Measurements from ENCODE around the gene ERMARD. TPM values are rescaled to one million over a fixed set of nuclear protein-coding genes. Genes with fewer than 3 reads are reported as not detected.

ERMARD gene
- total RNA-seq, 1 experiment from 2014 or later = 17.7 TPM

DNA sequence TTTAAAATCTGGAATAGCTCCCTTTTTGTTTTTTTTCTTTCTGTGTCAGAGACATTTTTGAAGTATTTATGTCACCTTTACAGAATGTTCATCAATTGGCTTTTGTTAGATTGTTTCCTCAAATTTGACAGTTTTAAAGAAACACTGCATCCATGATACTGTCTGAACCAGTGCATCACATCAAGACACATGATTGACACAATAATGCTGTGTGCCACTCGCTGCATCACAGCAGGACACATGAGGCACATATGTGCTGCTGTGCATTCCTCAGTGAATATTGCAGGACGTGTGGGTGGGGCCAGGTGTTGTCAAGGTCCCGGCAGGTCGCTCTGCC, 37.4 kb downstream of the ERMARD start (continued):
- no peak for TF ChIP-seq ATF1 (CRISPR knock-in tag; IDR thresholded peaks at IDR 0.05)
- no peak for TF ChIP-seq TCF7 (CRISPR knock-in tag; IDR thresholded peaks at IDR 0.05; ENCODE audit: low read depth)
- TF ChIP-seq, protein P1, sequence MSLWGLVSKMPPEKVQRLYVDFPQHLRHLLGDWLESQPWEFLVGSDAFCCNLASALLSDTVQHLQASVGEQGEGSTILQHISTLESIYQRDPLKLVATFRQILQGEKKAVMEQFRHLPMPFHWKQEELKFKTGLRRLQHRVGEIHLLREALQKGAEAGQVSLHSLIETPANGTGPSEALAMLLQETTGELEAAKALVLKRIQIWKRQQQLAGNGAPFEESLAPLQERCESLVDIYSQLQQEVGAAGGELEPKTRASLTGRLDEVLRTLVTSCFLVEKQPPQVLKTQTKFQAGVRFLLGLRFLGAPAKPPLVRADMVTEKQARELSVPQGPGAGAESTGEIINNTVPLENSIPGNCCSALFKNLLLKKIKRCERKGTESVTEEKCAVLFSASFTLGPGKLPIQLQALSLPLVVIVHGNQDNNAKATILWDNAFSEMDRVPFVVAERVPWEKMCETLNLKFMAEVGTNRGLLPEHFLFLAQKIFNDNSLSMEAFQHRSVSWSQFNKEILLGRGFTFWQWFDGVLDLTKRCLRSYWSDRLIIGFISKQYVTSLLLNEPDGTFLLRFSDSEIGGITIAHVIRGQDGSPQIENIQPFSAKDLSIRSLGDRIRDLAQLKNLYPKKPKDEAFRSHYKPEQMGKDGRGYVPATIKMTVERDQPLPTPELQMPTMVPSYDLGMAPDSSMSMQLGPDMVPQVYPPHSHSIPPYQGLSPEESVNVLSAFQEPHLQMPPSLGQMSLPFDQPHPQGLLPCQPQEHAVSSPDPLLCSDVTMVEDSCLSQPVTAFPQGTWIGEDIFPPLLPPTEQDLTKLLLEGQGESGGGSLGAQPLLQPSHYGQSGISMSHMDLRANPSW (CRISPR knock-in tag; conservative IDR thresholded peaks at IDR 0.05; ENCODE audit: low read depth) = no peak
- no peak for TF ChIP-seq ZBTB21 (CRISPR knock-in tag; IDR thresholded peaks at IDR 0.05; ENCODE audit: borderline replicate concordance)
- TF ChIP-seq, protein P2, sequence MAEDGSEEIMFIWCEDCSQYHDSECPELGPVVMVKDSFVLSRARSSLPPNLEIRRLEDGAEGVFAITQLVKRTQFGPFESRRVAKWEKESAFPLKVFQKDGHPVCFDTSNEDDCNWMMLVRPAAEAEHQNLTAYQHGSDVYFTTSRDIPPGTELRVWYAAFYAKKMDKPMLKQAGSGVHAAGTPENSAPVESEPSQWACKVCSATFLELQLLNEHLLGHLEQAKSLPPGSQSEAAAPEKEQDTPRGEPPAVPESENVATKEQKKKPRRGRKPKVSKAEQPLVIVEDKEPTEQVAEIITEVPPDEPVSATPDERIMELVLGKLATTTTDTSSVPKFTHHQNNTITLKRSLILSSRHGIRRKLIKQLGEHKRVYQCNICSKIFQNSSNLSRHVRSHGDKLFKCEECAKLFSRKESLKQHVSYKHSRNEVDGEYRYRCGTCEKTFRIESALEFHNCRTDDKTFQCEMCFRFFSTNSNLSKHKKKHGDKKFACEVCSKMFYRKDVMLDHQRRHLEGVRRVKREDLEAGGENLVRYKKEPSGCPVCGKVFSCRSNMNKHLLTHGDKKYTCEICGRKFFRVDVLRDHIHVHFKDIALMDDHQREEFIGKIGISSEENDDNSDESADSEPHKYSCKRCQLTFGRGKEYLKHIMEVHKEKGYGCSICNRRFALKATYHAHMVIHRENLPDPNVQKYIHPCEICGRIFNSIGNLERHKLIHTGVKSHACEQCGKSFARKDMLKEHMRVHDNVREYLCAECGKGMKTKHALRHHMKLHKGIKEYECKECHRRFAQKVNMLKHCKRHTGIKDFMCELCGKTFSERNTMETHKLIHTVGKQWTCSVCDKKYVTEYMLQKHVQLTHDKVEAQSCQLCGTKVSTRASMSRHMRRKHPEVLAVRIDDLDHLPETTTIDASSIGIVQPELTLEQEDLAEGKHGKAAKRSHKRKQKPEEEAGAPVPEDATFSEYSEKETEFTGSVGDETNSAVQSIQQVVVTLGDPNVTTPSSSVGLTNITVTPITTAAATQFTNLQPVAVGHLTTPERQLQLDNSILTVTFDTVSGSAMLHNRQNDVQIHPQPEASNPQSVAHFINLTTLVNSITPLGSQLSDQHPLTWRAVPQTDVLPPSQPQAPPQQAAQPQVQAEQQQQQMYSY (CRISPR knock-in tag; IDR thresholded peaks at IDR 0.05) = no peak

DNA sequence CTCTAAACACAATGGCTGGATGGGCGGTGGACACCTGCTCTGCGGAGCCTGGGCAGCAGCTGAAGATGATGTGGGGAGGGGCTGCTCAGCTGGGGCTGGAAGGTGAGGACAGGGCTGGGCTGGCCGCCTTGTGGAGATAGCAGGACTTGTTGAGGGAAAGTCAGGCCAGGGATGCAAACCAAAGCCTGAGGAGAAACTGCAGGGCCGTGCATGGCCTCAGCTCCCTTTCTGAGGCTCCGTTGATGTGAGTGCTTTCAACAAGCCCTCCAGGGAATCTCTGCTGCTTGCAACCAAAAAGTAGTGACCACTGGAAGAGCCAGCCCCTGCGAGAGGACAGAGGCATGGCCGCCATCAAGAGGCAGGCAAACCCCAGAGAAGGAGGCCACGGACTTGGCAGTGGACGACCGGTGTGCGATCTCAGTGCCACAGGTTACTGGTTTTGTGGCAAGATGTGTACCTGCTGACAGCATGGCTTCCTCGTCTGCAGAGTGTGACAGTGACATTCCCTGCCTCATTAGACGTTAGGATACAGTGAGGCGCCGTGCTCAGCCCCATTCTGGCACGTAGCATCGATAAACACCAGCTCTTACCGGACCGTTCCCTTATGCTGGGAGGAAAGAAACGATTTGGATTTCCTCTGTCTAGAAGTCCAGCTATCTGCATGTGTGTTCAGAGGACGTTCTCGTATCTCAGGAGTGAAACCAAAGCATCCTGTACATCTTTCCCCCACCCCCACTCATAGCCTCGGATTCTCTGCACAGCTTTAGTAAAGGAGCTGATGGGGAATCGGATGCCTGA, 37.9 kb downstream of the ERMARD start:
- ATAC-seq = no peak
- H3K4me3 Mint-ChIP-seq = peak overlapping the region; percentile 65; the same call in 1 of the 2 replicates
- no peak overlapping the region for H3K27ac Mint-ChIP-seq

DNA sequence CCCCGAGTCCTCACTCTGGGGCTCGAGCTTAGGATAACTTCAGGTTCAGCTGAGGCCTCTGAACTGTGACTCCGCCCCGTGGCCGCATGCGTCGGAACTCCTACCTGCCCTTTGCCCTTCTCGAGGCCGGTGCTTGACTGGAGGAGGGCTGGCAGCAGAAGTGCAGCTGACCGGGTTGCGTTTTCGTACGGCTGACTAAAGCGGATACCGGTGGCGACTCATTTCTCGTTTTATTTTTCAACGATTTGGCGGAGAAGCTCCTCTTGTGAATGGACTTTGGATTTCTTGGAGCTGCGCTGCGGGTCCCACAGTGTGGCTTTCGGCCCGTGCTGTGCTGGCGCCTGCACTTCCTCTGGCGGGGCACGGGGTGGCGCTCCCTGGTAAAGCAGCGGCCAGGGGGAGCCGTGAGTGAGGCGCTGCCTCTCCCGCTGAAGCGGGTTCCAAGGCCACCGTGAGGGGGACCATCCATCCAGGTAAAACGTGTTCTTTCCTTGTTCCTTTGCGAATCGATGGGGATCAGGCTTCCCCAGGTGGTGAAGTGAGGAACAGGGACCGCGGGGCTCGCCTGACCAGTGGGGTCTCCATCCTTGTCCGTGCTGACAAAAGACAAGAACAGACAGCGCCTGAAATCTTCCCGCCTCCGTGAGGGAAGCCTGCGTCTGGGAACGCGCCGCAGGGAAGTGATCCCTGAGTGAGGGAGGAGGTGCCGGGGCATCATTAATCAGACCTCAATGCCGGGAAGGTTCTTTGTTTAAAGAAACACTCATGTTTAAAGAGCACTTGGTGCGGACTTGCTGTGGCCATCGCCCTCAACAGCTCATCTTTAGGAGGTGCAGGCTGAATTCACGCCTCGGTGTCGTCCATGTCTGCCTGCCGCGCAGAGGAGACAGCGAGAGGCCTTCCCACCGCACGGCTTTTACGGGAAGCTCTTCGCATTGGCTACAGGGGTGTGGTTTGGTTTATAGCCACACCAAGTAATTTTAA, 38.8 kb downstream of the ERMARD start:
- H3K9me3 Mint-ChIP-seq = no peaks in the 10 kb centered on the region
- H3K4me3 Mint-ChIP-seq = peak overlapping the region; percentile 65
- ATAC-seq = peak; percentile 96
- DNase-seq (ENCODE audit: low spot score) = peak; percentile 82
- H3K27me3 Mint-ChIP-seq (ENCODE audit: low read depth) = peaks cover 31% of the 10 kb centered on the region
- H3K27ac Mint-ChIP-seq = no peak overlapping the region
- ChIA-PET POLR2A (interaction anchor here (1.0 to 1.1 kb wide), 2 partner anchors 17 to 37 kb away, joined by 3 to 4 read pairs; no protein-coding TSS in a partner anchor), CTCF (interaction anchor here (0.5 to 4.4 kb wide), 42 partner anchors 10 to 740 kb away, joined by 3 to 58 read pairs (median 4); partner anchors contain the start of genes C6orf120, DYNLT2, ERMARD and WDR27)
- no peaks in the 10 kb centered on the region for H3K36me3 Mint-ChIP-seq
- H3K4me1 Mint-ChIP-seq = peaks cover 16% of the 10 kb centered on the region; the same call in 1 of the 2 replicates
- TF ChIP-seq, protein P3, sequence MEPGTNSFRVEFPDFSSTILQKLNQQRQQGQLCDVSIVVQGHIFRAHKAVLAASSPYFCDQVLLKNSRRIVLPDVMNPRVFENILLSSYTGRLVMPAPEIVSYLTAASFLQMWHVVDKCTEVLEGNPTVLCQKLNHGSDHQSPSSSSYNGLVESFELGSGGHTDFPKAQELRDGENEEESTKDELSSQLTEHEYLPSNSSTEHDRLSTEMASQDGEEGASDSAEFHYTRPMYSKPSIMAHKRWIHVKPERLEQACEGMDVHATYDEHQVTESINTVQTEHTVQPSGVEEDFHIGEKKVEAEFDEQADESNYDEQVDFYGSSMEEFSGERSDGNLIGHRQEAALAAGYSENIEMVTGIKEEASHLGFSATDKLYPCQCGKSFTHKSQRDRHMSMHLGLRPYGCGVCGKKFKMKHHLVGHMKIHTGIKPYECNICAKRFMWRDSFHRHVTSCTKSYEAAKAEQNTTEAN (CRISPR knock-in tag; IDR thresholded peaks at IDR 0.05) = 0 out of 2 replicates have a peak, but pooled peaks have one; percentile 47
- no peak for TF ChIP-seq TCF7 (CRISPR knock-in tag; IDR thresholded peaks at IDR 0.05; ENCODE audit: low read depth)
- TF ChIP-seq, protein P4, sequence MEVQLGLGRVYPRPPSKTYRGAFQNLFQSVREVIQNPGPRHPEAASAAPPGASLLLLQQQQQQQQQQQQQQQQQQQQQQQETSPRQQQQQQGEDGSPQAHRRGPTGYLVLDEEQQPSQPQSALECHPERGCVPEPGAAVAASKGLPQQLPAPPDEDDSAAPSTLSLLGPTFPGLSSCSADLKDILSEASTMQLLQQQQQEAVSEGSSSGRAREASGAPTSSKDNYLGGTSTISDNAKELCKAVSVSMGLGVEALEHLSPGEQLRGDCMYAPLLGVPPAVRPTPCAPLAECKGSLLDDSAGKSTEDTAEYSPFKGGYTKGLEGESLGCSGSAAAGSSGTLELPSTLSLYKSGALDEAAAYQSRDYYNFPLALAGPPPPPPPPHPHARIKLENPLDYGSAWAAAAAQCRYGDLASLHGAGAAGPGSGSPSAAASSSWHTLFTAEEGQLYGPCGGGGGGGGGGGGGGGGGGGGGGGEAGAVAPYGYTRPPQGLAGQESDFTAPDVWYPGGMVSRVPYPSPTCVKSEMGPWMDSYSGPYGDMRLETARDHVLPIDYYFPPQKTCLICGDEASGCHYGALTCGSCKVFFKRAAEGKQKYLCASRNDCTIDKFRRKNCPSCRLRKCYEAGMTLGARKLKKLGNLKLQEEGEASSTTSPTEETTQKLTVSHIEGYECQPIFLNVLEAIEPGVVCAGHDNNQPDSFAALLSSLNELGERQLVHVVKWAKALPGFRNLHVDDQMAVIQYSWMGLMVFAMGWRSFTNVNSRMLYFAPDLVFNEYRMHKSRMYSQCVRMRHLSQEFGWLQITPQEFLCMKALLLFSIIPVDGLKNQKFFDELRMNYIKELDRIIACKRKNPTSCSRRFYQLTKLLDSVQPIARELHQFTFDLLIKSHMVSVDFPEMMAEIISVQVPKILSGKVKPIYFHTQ (CRISPR knock-in tag; IDR thresholded peaks at IDR 0.05) = no peak
- TF ChIP-seq MYBL2 (CRISPR knock-in tag; IDR thresholded peaks at IDR 0.05) = peak; percentile 51; the same call in 1 of the 2 replicates
- TF ChIP-seq SMAD4 (CRISPR knock-in tag; IDR thresholded peaks at IDR 0.05) = no peak
- TF ChIP-seq, protein P5, sequence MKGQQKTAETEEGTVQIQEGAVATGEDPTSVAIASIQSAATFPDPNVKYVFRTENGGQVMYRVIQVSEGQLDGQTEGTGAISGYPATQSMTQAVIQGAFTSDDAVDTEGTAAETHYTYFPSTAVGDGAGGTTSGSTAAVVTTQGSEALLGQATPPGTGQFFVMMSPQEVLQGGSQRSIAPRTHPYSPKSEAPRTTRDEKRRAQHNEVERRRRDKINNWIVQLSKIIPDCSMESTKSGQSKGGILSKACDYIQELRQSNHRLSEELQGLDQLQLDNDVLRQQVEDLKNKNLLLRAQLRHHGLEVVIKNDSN (CRISPR knock-in tag; IDR thresholded peaks at IDR 0.05) = peak; percentile 29; the same call in 1 of the 2 replicates
- TF ChIP-seq, protein P6, sequence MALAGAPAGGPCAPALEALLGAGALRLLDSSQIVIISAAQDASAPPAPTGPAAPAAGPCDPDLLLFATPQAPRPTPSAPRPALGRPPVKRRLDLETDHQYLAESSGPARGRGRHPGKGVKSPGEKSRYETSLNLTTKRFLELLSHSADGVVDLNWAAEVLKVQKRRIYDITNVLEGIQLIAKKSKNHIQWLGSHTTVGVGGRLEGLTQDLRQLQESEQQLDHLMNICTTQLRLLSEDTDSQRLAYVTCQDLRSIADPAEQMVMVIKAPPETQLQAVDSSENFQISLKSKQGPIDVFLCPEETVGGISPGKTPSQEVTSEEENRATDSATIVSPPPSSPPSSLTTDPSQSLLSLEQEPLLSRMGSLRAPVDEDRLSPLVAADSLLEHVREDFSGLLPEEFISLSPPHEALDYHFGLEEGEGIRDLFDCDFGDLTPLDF (CRISPR knock-in tag; IDR thresholded peaks at IDR 0.05) = 0 out of 2 replicates have a peak, but pooled peaks have one; percentile 29
- TF ChIP-seq GRHL2 (CRISPR knock-in tag; IDR thresholded peaks at IDR 0.05; ENCODE audit: insufficient replicate concordance, severe bottlenecking) = no peak
- 0 out of 2 replicates have a peak, but pooled peaks have one; percentile 18 for TF ChIP-seq CREM (CRISPR knock-in tag; IDR thresholded peaks at IDR 0.05)

More for the DNA sequence above, 37.9 kb downstream of the ERMARD start:
- Mint-ChIP-seq H3K27me3 (ENCODE audit: low read depth) (peaks cover 31% of the 10 kb centered on the region), H3K9me3 (no peaks in the 10 kb centered on the region), H3K4me1 (peaks cover 16% of the 10 kb centered on the region; the same call in 1 of the 2 replicates), H3K36me3 (no peaks in the 10 kb centered on the region)
- no peak for DNase-seq (ENCODE audit: low spot score)
- 0 out of 2 replicates have a peak, but pooled peaks have one; percentile 14 for TF ChIP-seq FOXP1 (CRISPR knock-in tag; IDR thresholded peaks at IDR 0.05; ENCODE audit: borderline replicate concordance)
- TF ChIP-seq OVOL2 (CRISPR knock-in tag; IDR thresholded peaks at IDR 0.05; ENCODE audit: borderline replicate concordance) = no peak
- ChIA-PET POLR2A (interaction anchor here (1.0 to 1.1 kb wide), 2 partner anchors 18 to 38 kb away, joined by 3 to 4 read pairs; no protein-coding TSS in a partner anchor), CTCF (interaction anchor here (0.5 to 4.4 kb wide), 41 partner anchors 11 to 741 kb away, joined by 3 to 58 read pairs (median 4); partner anchors contain the start of genes C6orf120, DYNLT2, ERMARD and WDR27)

All from WTC11 (cell line).